IMR-90 (cell line): ENCODE results near the gene SLIT3. TPM values are rescaled to one million over a fixed set of nuclear protein-coding genes. Genes with fewer than 3 reads are reported as not detected.

ENCODE experiments used
- ATAC-seq: fragments of 200-7000 bp; cut with Tn5 transposase; 2 replicates; pipeline ENCODE4 v1.9.1; 2020; ENCODE audit warnings: low read depth, mild to moderate bottlenecking, moderate library complexity
- BruUV-seq: library from RNA; stranded (reverse); fragments of 400-500 nt; replicated peaks from 2 replicates; lab custom pipeline; 2021; lab: Mats Ljungman, UMichigan
- CTCF ChIA-PET: fragments of 300-600 bp; formaldehyde crosslinking; extraction: SDS; loops from one replicate; lab custom pipeline; 2021; ENCODE audit warnings: antibody characterized with exemption; lab: Yijun Ruan, JAX
- POLR2A ChIA-PET: fragments of 300-600 bp; sonication (Branson Sonifier 250); formaldehyde crosslinking; loops from one replicate; lab custom pipeline; 2022; ENCODE audit warnings: antibody characterized with exemption; ENCODE audit not compliant: unreplicated experiment; lab: Charles Lee
- DNase-seq: peaks from one replicate; pipeline ENCODE4 v3.0.0; 2013
- H2AFZ ChIP-seq: replicated peaks from 2 replicates; pipeline ENCODE3; 2013; ENCODE audit warnings: low read length, mild to moderate bottlenecking; ENCODE audit not compliant: poor library complexity
- H2AK5ac ChIP-seq: 2 replicates; pipeline ENCODE4 v1.6.1; 2013; ENCODE audit warnings: low read depth, low read length, inconsistent platforms
- H2AK9ac ChIP-seq: replicated peaks from 2 replicates; pipeline ENCODE3; 2013; ENCODE audit warnings: mild to moderate bottlenecking, low read depth, low read length, moderate library complexity; ENCODE audit not compliant: poor library complexity
- H2BK120ac ChIP-seq: 2 replicates; pipeline ENCODE4 v1.6.1; 2013; ENCODE audit warnings: low read depth, low read length, inconsistent platforms
- H2BK15ac ChIP-seq: 3 replicates; pipeline ENCODE4 v1.6.1; 2013; ENCODE audit warnings: low read depth, low read length, inconsistent platforms
- H2BK20ac ChIP-seq: 2 replicates; pipeline ENCODE4 v1.6.1; 2013; ENCODE audit warnings: low read depth, mild to moderate bottlenecking, inconsistent platforms, low read length, moderate library complexity
- H2BK5ac ChIP-seq: 2 replicates; pipeline ENCODE4 v1.6.1; 2013; ENCODE audit warnings: mild to moderate bottlenecking, low read depth, low read length, inconsistent platforms; ENCODE audit not compliant: poor library complexity, severe bottlenecking
- H3K14ac ChIP-seq: replicated peaks from 2 replicates; pipeline ENCODE4 v1.6.1; 2013; ENCODE audit warnings: low read depth, low read length, inconsistent platforms
- H3K18ac ChIP-seq: 2 replicates; pipeline ENCODE4 v1.6.1; 2013; ENCODE audit warnings: low read depth, low read length, control low read depth
- H3K23ac ChIP-seq: 2 replicates; pipeline ENCODE4 v1.6.1; 2013; ENCODE audit warnings: low read depth, low read length, inconsistent platforms
- H3K27ac ChIP-seq: 2 replicates; pipeline ENCODE4 v1.5.1; 2013; ENCODE audit warnings: mild to moderate bottlenecking, control low read depth, low read length; ENCODE audit not compliant: insufficient read depth
- H3K27me3 ChIP-seq: 2 replicates; pipeline ENCODE4 v1.6.1; 2013; ENCODE audit warnings: low read length; ENCODE audit not compliant: control insufficient read depth, insufficient read depth
- H3K36me3 ChIP-seq: 2 replicates; pipeline ENCODE4 v1.6.1; 2013; ENCODE audit warnings: low read length, mixed read lengths; ENCODE audit not compliant: control insufficient read depth, insufficient read depth
- H3K4ac ChIP-seq: 2 replicates; pipeline ENCODE4 v1.6.1; 2013; ENCODE audit warnings: low read depth, low read length, inconsistent platforms
- H3K4me1 ChIP-seq: 2 replicates; pipeline ENCODE4 v1.6.1; 2013; ENCODE audit warnings: low read length, mixed read lengths; ENCODE audit not compliant: control insufficient read depth, insufficient read depth
- H3K4me2 ChIP-seq: 2 replicates; pipeline ENCODE4 v1.6.1; 2013; ENCODE audit warnings: low read depth, mild to moderate bottlenecking, control low read depth, low read length, moderate library complexity
- H3K4me3 ChIP-seq: 2 replicates; pipeline ENCODE4 v1.5.1; 2013; ENCODE audit warnings: low read depth, mild to moderate bottlenecking, control low read depth, low read length, moderate library complexity; ENCODE audit not compliant: insufficient read depth
- H3K56ac ChIP-seq: 2 replicates; pipeline ENCODE4 v1.6.1; 2013; ENCODE audit warnings: low read length, inconsistent platforms; ENCODE audit not compliant: insufficient read depth; ENCODE audit errors: extremely low read depth
- H3K79me1 ChIP-seq, 2 experiments: 2 replicates each; pipeline ENCODE4 v1.6.1; 2013; ENCODE audit warnings: low read length in 2 of 2, inconsistent platforms in 1 of 2, low read depth in 1 of 2
- H3K9ac ChIP-seq: 2 replicates; pipeline ENCODE4 v1.6.1; 2013; ENCODE audit warnings: low read depth, low read length, control low read depth
- H3K9me1 ChIP-seq: 2 replicates; pipeline ENCODE4 v1.6.1; 2013; ENCODE audit warnings: low read length, inconsistent platforms; ENCODE audit not compliant: insufficient read depth
- H3K9me3 ChIP-seq: 2 replicates; pipeline ENCODE4 v1.6.1; 2013; ENCODE audit warnings: low read length; ENCODE audit not compliant: control insufficient read depth, insufficient read depth
- H4K20me1 ChIP-seq: 2 replicates; pipeline ENCODE4 v1.6.1; 2013; ENCODE audit warnings: low read length, inconsistent platforms; ENCODE audit not compliant: insufficient read depth
- H4K5ac ChIP-seq: 2 replicates; pipeline ENCODE4 v1.6.1; 2013; ENCODE audit warnings: mild to moderate bottlenecking, low read depth, low read length, control low read depth
- H4K8ac ChIP-seq, 2 experiments: 2 replicates each; pipeline ENCODE4 v1.6.1; 2013; ENCODE audit warnings: low read depth in 2 of 2, low read length in 2 of 2, control low read depth in 1 of 2, inconsistent platforms in 1 of 2
- H4K91ac ChIP-seq: 2 replicates; pipeline ENCODE4 v1.6.1; 2013; ENCODE audit warnings: low read depth, low read length, inconsistent platforms; ENCODE audit not compliant: insufficient read depth
- ELK1 ChIP-seq: fragments of 150-350 bp; IDR thresholded peaks from 2 replicates; pipeline ENCODE4 v1.6.1; 2016; ENCODE audit warnings: low read depth, mild to moderate bottlenecking, low read length, moderate library complexity, borderline replicate concordance
- WGBS, 2 experiments: methylation state at CpG; one replicate each; pipeline versions ENCODE4 v1.1.5 to v1.1.7; 2013; ENCODE audit warnings: missing lambda C conversion rate in 2 of 2; ENCODE audit not compliant: insufficient read length in 1 of 2; ENCODE audit errors: extremely low coverage in 2 of 2; 5-methylcytosine and 5-hydroxymethylcytosine counted together
- dilution Hi-C: fragments of 300-500 bp; cut with HindIII; formaldehyde crosslinking; loops from one replicate; pipeline ENCODE4 v1.14.3; 2018; ENCODE audit warnings: low sequenced_read_pairs; ENCODE audit not compliant: unreplicated experiment
- in situ Hi-C: fragments of 300-500 bp; cut with MboI; formaldehyde crosslinking; loops from 3 replicates; pipeline ENCODE4 v1.14.3; 2019; ENCODE audit warnings: low sequenced_read_pairs, inconsistent platforms, mixed read lengths
- intact Hi-C: fragments of 100-400 bp; cut with micrococcal nuclease; formaldehyde crosslinking; loops from 2 replicates; pipeline ENCODE4 v1.10.0; 2022
- polyA plus RNA-seq, 3 experiments: library from polyadenylated mRNA; depleted of rRNA; stranded (reverse); fragments of >200 nt; gene quantifications; 2 replicates each; pipeline ENCODE4 v1.2.3, GENCODE V29; 2012; ENCODE audit warnings: low replicate concordance in 1 of 3
- total RNA-seq: library from RNA; depleted of rRNA; stranded (reverse); fragments of >200 nt; gene quantifications from 2 replicates; pipeline ENCODE4 v1.2.3, GENCODE V29; 2012

The SLIT3 gene
- total and polyA plus RNA-seq, 2 of the 4 experiments (the other 2 are of a cell fraction): 0.18 to 0.50 TPM

- no peaks in the 10 kb centered on the region for H3K27me3 ChIP-seq
- H3K27ac ChIP-seq: no peak overlapping the region
- H3K4me3 ChIP-seq: no peak overlapping the region
- DNase-seq (no peak), ATAC-seq (no peak)
- H2BK20ac ChIP-seq: no peak overlapping the region
- POLR2A ChIA-PET: no interaction called here
- no peak overlapping the region for H2BK15ac ChIP-seq
- no peak overlapping the region for H2AK9ac ChIP-seq
- no peak overlapping the region for H4K91ac ChIP-seq
- in situ Hi-C loops: no loop called here
- no peaks in the 10 kb centered on the region for H3K36me3 ChIP-seq
- no peak overlapping the region for H3K56ac ChIP-seq
- no peaks in the 10 kb centered on the region for H3K4me1 ChIP-seq
- no CpG with 5 or more reads among the region's 3 CpGs for WGBS, 2 experiments
- BruUV-seq: no TSS peak
- no peak overlapping the region for H3K23ac ChIP-seq
- H3K14ac ChIP-seq: no peak overlapping the region
- H3K4ac ChIP-seq: no peak overlapping the region
- no peak overlapping the region for H4K5ac ChIP-seq
- no peak overlapping the region for H4K8ac ChIP-seq
- H4K20me1 ChIP-seq: no peaks in the 10 kb centered on the region
- intact Hi-C loops: no loop called here
- H3K9ac ChIP-seq: no peak overlapping the region
- TF ChIP-seq ELK1: no peak
- H2BK120ac ChIP-seq: no peak overlapping the region
- CTCF ChIA-PET: no interaction called here
- no peak overlapping the region for H3K4me2 ChIP-seq
- no peak overlapping the region for H2AK5ac ChIP-seq
- no peaks in the 10 kb centered on the region for H3K79me1 ChIP-seq
- dilution Hi-C loops: no loop called here
- no peak overlapping the region for H2AFZ ChIP-seq
- H3K9me3 ChIP-seq: no peaks in the 10 kb centered on the region
- no peaks in the 10 kb centered on the region for H3K9me1 ChIP-seq
- no peak overlapping the region for H3K18ac ChIP-seq
- H2BK5ac ChIP-seq: no peak overlapping the region
Measured at GRCh38 chr5:168872246-168872645, 428.7 kb downstream of the SLIT3 start.
